GM19239 (cell line): ENCODE measurements around the gene GAMT.
"Not testable (repeated sequence)": the region's sequence is repeated elsewhere in the genome, so short reads cannot be mapped to it uniquely, and the experiment has no call there.

ENCODE experiments used
- DNase-seq: peaks from one replicate; pipeline ENCODE4 v3.0.0; 2011; ENCODE audit warnings: low spot score; ENCODE audit not compliant: insufficient read length
- FAIRE-seq: peaks from 2 replicates; lab custom pipeline; 2011; peaks lifted over from hg19 to GRCh38; lab: Jason Lieb, UNC

Gene GAMT

DNA sequence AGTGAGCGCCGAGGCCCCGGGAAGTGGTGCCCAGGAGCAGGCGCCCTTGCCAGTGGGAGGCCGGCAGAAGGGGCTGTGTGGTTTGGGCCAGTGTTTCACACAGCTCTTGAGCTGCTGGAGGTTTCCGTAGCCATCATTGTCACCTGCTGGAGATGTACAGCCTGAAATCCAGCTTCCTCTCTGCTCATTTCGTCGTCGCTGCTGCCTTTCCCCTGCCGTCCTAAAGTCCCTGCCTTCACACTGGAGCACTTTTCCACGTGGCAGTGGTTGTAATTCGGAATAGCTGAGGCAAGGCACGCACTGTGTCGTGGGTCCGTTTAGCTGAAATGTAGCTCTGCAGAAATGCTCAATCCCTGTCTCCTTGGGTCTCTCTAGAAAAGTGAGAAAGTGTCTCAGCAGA is 19.2 kb upstream of the GAMT start:
- no peak for DNase-seq
- FAIRE-seq: no peak

DNA sequence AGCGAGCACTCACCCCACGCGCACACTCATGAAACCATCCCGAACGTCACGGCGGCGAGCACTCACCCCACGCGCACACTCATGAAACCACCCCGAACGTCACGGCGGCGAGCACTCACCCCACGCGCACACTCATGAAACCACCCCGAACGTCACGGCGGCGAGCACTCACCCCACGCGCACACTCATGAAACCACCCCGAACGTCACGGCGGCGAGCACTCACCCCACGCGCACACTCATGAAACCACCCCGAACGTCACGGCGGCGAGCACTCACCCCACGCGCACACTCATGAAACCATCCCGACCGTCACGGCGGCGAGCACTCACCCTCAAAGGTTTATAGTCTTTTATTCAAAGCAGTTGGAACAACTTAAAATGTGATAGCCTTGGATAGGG is 18.7 kb upstream of the GAMT start:
- DNase-seq, FAIRE-seq: not testable (repeated sequence)

DNA sequence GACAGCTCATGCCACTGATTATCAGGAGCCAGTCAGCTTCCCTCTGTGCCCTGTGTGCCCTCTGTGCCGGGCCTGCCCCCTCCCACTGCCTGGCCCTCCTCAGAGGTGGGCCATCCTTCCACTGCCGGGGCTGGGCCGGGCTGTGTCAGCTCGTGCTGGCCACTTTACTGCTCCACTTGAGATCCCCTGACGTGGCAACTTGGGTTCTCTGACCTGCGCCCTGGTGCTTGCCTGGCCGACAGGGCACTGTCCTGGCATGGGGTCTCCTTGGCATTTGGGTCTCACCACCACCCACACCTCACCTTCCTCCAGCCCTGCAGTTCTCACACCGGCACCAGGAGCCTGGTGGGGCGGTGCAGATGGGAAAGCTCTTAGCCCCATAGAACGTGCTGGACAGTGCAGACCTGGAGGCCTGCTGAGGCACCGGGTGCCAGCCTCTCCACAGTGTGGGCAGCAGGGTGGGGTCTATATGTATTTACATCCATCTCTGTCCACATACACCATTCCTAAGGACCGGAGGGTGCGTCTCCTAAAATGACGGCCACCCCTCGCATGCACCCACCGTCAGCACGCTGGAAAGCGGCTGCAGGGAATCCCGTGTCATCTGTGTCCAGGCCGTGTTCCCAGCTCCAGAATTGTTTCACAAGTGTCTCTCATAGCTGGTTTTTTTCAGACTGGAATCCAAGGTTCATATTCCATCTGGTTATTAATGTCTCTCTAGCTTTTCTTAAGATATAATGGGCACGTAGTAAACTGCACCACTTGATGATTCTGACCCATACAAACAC is 17.8 kb upstream of the GAMT start:
- no peak for FAIRE-seq
- DNase-seq: no peak

DNA sequence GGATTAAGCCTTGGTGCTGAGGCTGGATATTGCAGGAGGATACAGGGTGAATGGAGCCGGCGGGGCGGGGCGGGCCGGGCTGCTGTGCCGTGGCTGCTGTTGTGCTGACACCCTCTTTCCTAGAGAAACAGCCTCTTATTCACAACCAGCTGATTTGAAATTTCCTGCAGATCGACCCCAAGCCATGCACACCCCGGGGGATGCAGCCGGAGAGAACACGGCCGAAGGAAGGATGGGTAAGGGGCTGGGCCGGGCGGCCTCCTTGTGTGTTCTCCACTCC is 17.1 kb upstream of the GAMT start:
- no peak for FAIRE-seq
- no peak for DNase-seq

DNA sequence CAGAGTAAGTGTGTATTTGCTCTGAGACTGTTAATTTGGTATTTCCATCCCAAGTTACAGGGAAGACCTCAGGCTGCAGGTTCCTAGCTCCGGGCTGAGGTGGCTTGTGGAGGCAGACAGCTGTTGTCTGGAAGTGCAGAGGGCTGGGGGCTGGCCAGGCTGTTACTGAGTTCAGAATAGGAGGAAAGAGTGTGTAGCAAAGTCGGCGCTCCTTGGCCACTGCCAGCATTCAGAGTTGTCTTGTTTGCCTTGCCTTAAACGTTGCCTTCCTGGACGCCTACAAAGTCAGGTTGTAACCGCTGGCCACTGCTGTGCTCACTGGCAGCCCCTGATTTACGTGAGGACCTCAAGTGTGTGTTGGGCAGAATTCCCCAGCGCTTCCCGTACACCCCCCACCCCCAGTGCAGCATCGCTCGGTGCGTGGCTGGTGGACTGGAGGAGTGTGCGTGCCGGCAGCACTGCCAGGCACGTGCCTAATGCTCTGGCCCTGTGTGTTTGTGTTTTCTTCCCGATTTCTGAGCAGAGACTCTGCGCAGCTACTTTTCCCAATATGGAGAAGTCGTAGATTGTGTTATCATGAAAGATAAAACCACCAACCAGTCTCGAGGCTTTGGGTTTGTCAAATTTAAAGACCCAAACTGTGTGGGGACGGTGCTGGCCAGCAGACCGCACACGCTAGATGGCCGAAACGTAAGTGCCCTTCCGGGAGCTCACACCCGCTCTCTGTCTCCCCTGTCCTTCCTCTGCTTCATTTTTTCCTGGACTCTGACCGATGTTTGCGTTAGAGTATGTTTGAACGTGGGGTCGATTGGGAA is 16.5 kb upstream of the GAMT start:
- DNase-seq (no peak), FAIRE-seq (no peak)

DNA sequence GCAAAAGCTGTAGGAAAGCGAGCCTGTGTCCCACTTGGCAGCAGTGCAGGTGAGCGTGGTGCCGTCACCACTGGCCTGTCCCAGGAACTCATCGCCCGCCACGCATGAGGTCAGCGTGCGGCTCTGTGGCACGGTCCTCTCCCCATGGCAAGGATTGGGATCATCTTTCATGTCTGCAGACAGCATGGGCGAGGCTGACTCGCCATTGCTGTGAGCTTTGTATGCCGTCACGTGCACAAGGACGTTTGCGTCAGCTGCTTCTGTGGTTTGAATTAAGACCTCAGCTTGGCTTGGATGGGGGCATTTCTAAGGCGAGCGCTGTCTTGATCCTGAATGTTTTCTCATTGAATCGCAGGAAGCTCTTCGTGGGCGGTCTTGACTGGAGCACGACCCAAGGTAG is 15.8 kb upstream of the GAMT start:
- DNase-seq (no peak), FAIRE-seq (no peak)

DNA sequence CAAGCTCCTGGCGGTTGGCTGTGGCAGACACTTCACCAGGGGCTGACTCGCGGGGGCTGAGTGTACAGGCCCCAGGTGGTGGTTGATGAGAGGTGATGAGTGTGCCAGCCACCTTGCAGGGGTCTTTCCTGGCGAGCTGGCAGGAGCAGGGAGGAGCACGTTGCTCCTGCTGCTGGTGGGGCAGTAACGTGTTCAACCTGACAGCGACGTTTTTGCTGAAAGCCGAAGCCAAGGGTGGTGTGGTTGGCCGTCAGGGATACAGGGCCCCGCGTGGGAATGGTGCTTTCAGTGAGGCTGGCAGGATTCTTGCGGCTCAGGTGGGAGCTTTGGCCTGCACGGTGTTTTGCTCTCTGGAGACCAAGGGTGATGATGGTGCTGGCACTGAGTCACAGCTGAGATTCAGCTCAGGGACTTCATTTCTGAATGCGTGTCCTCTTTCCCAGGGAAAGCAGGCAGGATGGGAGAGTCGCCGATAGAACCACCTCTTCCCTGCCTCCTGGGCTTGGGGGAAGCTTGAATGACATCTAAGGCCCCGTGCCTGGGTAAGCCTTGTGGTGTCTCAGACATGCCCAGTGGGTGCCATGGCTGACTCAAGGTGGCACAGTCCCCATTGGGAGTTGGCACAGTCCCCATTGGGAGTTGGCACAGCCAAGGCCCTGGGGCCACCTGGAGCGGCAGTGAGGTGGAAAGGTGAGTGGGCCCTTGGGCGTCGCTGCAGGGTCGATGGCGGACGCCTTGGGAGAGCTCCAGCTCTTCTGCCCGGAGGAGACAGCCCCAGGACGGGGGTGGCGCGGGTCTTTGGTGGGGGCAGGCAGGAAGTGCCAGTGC is 14.9 kb upstream of the GAMT start:
- FAIRE-seq (no peak), DNase-seq (no peak)

DNA sequence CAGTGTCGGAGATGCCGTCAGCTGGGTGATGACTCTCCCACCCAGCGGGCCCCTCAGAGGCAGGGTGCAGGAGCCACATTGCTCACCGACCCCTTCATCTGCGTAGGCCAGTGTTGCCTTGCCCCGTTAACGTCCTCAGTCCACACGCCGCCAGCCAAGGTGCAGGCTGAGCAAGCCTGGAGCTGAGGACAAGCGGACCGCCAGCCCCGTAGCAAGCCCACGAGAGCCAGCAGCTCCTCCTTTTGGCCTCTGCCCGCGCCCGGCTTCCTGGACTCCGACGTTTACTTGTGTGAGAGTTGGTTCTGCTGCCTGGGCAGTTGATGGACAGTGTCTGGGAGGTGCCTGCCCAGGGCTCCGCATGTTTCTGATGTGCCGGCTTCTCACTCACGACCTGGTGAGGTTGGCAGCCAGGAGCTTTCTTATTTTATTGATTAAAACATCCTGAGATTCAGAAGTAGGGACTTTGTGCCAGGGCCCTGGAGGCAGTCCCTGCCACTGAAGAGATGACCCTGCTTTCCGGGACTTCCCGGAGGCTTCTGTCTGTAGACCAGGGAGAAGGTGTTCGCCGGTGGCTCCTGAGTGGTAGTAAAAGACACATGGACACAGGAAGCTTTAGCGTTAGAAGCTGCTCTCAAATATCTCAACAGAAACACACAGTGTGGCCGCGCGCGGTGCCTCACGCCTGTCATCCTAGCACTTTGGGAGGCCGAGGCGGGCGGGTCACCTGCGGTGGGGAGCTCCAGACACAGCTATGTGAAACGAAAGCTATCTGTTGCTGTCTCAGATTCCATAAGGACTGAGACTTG is 11.9 kb upstream of the GAMT start:
- FAIRE-seq (no peak), DNase-seq (no peak)

DNA sequence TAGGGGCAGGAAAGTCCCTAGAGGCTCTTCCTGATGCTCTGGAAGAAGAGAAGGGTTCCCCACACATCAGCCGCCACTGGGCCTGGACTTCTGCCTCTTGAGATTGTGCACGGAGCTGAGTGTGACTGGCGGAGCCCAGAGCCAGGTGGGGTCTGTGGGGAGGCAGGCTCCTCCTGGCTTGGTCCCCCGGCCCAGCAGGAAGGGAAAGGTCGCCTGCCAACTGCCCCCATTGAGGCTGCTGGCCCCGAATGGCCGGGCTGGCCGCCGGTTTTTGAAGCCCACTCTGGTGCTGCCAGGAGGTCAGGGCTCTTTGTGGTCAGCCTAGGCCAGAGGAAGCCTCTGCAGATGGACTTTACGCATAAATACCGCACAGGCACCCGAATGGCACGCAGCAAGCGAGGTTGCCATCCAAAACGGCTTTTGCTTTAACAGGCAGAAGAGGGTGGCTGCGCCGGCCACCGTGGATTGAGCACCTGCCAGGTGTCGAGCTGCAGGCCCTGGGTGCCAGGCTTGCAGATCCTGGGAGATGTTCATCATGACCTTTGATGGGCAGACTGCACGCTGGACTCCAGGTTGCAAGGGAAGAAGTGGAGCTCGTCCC is 11.1 kb upstream of the GAMT start:
- no peak for FAIRE-seq

DNA sequence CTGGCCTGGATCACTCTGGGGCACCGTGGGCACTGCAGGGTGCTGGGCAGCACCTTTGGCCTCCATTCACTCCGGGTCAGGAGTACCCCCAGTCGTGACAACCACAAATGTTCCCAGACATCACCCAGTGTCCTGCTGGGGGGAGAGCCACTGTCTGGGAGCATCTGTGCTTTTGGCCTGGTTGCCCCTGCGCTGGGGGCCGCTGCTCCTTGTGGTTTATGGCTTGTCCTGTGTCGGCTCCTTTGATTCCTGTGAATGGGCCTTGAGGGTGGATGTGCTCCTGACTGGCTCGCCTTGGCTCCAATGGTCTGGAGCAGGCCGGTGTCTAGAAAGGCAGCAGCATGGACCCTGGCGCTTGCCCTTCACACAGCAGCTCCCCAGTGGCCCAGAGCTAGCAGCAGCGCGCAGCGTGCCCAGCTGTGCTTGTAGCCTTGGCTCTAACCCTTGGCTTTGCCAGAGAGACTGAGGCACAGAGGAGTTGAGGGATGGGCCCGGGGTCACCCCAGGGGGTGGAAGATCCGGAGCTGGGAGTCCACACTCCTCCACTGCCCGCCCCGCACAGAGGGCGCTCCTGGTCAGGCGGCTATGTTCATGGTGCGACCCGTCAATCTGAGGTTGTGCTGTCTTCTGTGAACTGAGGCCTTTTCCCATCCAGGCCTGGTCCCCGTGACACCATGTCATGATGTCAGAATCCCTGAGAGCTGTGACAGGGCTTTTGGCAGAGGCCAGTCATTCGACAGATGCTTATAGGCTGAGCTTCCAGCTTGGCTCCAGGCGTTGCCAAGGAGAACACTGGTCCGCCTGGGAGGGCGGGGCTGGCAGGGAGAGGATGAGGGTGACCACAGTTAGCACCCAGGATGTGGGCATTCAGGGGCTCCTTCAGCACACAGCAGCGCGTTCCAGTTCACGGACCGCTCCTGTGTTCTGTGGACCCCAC is 10.2 kb upstream of the GAMT start:
- FAIRE-seq: no peak
- no peak for DNase-seq

More for the DNA sequence above, 11.1 kb upstream of the GAMT start:
- no peak for DNase-seq

DNA sequence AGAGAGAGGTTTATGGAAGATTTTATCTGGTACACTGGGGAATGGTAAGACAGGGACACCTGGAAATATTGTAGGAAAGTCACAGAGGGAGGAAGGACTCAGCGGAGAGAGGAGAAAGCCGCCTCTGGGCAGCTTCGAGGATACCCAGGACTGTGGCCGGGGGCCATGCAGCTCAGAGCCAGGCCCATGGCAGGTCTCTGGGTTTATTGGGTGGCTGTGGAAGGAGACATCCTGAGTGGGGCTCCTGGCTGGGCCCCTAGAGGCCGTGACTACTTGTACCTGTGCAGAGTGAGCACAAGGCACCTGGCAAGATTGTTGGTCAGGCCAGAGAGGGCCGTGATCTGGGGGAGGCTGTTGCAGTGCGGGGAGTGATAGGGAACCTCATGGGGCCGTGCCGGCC is 9.4 kb upstream of the GAMT start:
- FAIRE-seq (no peak), DNase-seq (no peak)

DNA sequence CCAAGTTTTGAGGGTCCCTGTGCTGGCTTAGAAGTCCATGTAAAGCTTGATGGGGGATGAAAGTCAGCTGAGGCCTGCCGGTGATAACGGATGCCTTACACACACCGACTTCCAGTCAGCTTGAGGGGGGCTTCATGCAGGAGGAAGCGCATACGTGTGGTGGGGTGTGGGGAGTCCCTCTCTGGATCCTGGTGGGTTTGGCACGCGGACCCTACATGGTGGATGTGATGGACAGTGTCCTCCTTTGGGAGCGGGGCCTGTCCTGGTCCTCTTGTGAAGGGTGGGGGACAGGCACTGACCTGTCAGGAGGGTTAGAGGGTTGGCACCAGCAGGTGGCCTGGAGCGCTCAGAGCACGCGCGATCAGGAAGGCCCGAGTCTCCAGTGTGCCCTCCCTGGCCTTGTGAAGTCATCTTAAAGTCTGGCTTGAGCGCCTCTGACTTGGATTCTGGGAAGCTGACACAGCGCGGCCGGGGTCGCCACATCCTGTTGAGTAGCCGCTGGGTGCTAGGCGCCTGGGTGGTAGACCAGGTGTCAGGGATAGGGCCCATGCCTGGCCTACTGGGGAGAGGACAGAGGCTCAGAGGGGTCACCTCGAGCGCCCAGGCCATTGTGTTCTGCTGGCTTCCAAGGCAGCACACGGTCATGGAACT is 8.9 kb upstream of the GAMT start:
- FAIRE-seq (no peak), DNase-seq (no peak)

DNA sequence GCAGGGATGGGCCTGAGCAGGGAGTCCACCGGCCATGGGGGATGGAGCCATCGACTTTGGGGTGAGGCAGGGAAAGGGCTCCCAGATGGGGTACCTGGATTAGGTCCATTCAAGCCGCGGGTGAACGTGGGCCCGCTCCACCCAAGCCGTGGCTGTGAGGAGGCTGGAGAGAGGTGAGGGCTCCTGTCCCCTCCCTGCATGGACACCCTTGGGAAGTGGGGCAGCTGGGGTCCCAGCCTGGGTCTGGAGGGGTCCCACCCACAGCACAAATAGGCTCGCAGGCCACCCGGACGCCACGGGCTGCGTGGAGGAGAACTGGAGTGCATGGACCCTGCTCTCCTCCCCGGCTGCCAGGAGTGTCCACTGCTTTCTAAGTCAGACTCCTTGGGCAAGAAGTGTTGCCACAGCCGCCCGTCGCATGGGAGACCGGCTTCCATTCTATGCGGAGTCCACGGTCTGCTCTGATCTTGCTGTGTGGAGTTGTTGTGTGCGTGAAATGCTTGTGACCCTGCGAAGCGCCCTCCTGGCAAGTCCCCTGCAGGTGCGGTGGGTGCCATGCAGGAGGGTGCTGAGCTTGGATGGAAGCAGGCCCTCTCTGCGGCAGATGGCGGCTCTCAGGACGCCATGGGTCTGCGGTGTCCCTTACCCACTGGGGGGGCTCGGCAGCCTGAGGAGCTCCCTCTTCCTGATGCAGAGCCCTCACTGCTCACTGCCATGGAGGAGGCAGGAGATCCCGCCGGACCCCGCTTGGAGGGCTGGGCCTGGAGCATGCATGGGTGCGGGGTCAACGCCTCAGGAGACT is 8.1 kb upstream of the GAMT start:
- DNase-seq: no peak
- FAIRE-seq: no peak

DNA sequence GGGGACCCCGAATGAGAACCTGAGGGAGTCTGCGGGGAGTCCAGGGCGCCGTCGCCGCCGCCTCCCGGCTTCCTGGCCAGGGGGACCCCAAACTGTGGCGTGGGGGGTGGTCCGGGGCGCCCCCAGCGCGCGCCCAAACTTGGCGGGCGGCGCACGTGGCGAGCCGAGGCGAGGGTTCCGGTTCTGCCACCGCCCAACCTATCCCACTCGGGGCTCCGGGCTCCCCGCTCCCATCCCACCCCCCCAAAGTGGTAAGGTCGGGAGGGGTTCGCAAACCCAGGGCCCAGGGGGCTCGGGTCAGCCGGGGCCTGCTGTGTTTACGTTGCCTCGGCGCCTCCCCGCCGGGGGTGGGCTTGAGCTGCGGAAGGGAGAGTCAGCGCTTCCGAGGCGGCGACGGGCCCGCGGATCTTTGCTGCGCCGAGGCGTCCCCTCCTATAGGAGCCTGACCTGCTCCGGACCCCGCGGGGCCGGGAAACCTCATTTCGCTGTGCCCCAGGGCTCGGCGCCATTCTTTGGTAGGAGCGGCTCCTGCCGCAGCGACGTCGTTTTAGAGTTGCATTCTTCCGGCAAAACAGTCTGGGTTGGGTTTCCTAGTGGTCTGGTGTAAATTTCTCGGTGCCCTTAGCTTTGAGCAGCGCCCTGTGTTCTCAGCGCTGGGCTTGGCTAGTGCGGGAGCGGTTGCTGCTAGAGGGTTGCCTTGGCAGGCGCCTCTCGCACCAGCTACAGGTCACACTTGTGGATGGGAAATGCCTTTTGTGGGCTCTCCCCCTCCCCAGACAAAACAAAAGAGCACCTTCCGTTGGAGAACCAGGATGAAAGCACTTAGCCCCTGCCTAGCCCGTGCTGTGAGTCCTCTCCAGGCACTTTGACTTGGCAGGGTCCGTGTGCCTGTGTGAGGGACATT is 7.2 kb upstream of the GAMT start:
- FAIRE-seq: peak; percentile 44
- DNase-seq: no peak

DNA sequence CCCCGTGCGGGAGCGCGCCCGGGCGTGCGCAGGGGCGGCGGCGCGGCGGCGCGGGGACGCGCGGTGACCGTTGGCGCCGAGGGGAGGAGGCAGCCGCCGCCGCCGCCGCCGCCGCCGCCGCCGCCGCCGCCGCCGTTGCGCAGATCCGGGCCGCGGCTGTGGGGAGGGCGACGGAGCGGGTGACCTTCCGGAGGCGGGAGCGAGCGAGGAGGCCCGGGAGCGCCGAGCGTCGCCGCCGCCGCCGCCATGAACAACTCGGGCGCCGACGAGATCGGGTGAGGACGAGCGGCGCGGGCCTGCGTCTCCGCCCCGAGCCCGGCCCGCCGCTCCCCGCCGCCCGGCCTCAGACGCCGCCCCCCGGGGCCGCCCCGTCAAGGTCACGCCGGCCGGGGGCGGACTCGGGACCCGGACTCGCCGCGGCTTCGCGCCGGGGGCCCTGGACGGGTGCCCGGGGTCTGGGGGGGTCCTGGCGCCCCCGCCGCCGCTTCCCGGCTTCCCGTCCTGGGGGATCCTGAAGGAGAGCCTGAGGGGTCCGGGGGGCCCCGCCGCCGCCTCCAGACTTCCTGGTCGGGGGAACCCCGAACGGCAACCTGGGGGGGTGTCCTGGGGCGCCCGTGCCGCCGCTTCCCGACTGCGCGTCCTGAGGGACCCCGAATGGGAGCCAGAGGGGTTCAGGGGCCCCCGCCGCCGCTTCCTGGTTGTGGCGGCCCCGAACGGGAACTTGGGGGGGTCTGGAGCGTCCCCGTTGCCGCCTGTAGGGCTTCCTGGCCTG is 6.4 kb upstream of the GAMT start, which contains the start of gene DAZAP1:
DAZAP1 (plus strand) TSS at position 59 of the 772 bp plus-strand sequence; CDS start at position 247, 188 bp downstream.
- DNase-seq: no peak
- FAIRE-seq: no peak
